Suppressor macrophage treated with lipopolysaccharide for 1 hour (primary cell): ENCODE results near the gene EVPL.

Experiments
- DNase-seq, 3 donors: peaks; one replicate each; pipeline ENCODE4 v3.0.0-alpha.2; 2020 to 2022

The EVPL gene

DNA sequence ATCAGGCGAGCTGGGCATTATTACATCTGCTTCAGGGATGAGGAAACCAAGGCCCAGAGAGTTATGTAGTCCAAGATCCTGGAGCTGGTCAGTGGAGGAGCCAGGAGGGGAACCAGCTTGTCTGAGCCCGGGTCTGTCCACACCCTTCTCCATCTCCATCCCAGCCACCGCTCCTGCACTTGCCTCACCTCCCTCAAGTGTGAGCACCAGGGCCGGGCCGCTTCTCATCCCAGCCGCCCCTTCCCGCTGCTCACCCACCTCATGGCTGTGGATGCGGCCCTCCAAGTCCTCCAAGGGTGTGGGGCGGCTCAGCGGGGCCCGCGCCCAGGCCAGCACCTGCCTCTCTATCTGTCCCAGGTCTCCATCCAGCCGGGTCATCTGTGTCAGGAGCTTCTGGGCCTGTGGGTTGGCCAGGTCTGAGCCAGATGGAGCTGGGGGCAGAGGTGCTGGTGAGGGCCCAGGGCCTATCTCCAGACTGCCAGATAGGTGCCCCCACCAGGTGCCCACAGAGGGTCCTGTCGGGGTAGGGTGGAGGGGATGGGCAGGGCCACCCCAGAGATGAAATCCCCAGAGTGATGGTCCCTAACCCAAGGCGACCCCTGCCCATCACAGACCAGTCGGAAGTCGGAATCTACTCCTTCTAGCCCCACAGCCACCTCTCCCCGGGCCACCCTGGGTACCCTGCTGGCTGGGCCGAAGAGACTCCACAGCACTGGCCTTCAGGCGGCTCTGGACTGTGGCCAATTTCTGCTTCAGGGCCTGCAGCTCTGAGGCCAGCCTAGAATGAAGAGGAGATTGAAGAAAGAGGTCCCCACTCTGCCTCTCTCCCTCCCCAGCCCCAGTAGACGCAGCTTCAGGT, 9.4 kb downstream of the EVPL start:
- DNase-seq = no peak

DNA sequence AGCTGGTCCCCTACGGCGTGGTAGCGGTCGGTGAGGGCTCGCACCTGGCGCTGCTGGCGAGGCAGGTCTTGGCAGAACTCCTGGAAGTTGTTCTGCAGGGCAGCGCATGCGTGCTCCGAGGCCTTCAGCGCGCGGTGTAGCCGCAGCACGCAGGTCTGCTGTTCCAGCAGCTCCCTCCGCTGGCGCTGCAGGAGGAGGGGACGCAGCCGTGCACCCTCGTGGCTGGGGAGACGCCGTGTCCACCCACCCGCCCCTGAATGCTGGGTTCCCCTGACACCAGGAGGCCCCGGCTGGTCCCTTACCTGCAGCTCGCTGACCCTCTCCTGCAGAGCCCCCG, 12.2 kb downstream of the EVPL start:
- DNase-seq = no peak

GRCh38 chr17:76014100-76014924, 12.8 kb downstream of the EVPL start:
- DNase-seq = peak; percentile 73 to 88 (median 86)

DNA sequence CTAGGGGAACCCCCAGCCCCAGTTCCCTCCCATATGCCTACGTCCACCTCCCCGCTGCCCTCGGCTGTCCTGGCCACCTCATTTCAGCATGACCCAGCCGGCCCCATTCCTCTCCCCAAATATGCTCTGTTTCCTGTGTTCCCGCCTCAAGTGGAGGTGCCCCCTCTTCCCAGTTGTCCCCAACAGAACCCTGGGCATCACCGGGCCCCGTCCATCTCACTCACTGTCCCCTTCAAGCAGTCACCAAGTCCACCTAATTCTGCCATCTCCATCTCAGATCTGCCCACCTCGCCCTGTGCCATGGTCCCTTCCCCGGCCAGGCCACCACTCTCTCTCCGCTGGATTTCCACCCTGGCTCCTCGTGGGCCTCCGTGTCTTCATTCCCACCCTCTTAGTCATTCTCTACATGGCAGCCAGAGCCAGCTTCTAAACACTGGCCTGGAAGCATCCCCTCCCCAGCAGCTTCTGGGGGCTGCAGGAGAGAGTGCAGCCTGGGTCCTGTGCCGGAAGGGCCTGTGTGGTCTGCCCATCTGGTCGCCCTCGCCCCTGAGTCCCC, 13.7 kb downstream of the EVPL start:
- DNase-seq = no peak

- no peak for DNase-seq
Observed at GRCh38 chr17:76011951-76012350, 15.2 kb downstream of the EVPL start.

DNA sequence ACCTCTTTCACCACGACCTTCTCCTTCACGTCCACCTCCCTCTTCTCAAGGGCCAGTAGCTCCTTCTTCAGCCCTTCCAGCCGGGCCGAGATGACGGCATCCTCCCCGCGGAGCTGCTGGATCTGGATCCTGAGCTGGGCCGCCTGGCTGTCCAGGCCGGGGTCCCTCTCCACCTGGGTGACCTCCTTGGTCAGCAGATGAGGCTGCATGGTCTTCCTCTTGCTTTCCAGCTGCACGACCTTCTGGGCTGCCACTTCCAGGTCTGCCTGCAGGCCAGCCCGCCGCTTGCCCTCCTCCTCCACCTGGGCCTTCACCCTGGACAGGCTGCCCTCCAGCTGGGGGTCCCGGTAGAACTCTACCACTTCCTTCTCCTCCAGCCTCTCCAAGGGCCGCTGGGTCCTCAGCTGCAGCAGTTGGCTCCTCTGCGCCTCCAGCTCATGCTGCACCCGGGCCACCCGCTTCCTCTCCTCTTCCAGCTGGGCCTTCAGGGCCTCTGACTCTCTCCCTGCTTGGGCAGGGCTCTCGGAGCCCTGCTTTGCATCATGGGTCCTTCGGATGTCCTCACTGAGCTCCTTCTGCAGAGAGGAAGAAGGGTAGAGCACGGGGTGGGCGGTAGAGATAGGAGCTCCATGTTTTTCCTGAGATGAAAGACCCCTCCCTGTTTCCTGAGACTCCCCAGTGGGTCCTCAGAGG, 17.0 kb downstream of the EVPL start:
- DNase-seq = no peak

DNA sequence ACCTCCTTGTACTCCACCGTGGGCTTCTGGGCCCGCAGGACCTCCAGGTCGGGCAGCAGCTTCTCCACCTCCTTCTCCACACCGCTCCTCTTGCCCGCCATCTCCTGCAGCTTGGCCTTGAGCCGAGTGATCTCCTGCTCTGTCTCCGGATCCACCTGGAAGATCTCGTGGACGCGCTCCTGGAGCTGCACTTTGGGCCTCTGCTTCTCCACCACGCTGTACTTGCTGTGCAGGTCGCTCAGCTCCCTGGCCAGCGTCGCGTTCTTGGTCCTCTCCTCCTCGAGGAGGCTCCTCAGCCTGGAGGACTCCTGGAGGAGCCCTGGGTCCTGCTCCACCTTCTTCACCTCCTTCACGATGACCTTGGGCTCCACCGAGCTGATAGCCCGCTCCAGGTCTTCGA, 17.7 kb downstream of the EVPL start:
- no peak for DNase-seq

- DNase-seq = no peak
Observed at GRCh38 chr17:76008630-76009425, 18.3 kb downstream of the EVPL start.

DNA sequence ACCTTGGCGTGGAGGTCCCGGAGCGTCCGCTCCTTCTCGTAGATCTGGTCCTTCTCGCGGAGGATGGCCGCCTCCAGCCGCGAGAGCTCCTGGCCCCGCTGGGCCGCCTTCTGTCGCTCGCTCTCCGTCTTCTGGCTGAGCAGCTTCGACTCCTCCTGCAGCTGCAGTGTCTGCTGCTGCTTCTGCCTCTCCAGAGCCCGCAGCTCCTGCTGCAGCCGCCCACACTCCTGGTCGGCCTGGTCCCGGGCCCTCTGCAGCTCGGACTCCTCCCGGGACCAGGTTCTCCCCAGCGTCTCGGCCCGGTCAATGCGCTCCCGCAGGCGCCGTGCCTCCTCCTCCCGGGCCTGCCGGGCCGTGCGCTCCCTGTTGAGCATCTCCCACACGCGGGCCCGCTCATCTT, 18.9 kb downstream of the EVPL start:
- no peak for DNase-seq

DNA sequence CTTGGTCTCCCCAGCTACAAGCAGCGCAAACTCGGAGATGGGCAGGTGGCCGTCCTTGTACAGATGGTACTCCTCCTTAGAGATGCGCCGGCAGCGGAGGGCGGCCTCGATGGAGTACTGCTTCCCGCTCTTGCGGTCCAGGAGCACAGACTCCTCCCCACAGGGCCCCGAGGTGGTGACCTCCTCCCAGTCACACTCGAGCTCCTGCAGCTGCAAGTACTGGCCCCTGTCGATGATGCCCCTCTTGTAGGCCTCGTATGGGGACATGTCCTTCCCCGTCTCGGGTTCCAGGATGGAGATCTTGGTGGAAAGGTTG, 19.3 kb downstream of the EVPL start:
- DNase-seq = no peak

DNA sequence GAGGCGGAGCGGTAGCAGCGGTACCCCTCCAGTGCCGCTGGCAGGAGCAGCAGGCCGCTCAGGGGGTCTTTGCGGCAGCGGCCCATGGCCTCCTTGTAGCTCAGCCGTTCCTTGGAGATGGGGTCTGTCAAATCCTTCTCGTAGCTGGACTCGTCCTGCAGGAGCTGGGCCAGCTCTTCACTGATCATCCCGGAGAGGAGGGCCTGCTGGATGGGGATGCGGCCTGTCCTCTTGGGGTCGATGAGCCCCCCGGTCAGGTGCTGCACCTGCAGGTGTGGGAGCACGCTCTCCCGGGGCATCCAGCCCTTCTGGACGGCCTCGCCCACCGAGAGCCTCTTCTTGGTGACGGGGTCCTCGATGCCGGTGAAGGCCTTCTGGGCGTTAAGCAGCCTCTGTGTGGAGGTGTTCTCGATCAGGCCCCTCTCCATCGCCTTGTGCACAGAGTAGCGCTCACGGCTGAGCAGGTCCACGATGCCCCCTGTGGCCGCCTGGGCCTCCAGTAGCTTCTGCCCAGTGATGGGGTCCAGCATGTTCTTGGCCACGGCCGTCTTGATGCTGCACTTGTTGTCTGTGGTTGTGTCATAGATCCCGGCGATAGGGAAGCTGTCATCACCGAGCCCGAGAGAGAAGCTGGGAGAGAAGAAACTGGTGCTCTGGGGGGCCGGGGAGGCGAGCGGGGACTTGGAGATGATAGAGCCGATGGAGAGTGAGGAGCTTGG, 19.8 kb downstream of the EVPL start:
- no peak for DNase-seq

DNA sequence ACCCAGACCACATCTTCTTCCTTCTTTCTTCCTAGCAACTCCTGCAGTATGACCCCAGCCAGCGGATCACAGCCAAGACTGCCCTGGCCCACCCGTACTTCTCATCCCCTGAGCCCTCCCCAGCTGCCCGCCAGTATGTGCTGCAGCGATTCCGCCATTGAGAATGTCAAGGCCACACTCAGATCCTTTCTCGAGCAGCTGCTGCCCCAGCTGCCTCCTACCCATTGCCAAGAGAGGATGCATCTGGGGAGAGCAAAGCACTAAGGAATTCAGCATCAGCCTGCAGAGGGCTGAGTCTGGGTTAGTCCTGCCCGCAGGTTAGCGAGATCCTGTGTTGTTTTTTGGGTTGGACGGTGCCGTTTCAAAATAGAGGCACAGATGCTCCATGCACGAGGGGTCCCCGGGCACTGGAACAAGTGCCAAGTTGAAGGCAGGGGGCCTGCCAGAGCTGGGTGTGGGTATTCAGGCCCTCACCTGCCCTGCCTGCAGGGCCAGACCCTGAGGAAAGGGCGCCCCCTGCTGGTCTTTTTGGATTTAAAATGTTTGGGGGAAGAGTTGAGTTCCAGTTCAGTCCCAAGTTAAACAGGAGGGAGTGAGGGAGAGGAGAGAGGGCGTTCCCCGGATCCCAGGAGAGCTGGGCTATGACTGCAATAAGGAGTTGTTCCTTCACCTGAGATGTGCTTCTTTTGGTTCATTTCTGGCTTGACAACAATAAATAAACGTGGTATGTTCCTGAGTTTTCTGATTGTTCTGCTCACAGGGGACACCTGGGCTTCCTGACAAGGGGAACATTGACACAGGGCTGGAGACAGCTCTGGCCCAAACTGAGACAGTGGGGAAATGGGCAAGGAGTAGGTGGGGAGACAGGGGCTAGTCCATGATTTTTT, 21.6 kb downstream of the EVPL start:
- peak; percentile 82 to 92 (median 89) for DNase-seq

DNA sequence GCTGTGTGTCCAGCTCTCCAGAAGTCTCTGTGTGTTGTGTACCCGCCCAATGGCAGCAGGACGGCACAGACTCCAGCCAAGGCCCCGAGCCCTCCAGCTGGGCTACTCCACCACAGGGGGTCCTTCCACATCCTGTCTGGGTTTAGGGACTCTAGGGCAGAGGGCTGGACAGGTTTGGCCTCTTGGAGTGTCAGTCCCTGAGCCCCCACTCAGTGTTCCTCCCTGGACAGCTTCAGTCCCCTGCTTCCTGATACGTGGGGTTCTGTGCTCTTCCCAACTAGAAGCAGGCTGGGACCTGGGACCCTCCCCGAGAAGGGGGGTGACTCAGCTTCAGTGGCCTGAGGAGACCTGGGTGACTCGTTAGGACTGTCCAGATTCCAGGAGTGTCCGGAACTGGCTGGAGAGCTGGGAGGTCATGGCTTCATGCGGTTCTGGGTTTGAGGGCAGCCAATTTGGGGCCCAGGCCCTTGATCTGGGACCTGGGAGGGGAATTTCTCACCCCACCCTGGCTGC, 22.3 kb downstream of the EVPL start:
- no peak for DNase-seq

- no peak for DNase-seq
Observed at GRCh38 chr17:76003915-76004314, 23.2 kb downstream of the EVPL start.

DNA sequence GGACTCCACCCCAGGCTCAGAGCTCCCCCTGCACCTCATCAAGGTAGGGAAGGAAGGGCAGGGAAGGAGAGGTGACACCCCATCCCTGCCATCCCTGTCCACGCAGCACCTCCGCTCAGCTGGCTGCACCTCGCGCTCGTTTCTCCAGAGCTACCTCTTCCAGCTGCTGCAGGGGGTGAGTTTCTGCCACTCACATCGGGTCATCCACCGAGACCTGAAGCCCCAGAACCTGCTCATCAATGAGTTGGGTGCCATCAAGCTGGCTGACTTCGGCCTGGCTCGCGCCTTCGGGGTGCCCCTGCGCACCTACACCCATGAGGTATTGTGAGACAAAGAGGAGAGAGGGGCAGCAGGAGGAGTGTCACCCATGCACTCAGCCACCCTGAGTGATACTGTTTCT, 25.0 kb downstream of the EVPL start:
- no peak for DNase-seq

GRCh38 chr17:76000755-76001521, 26.2 kb downstream of the EVPL start, which contains the start of gene CDK3:
Gene CDK3 (plus strand): TSS chr17:76000855. CDS start chr17:76001426, 571 bp downstream.
- no peak for DNase-seq

- DNase-seq = peak; percentile 69 to 83 (median 70)
Observed at GRCh38 chr17:76000016-76000754, 26.9 kb downstream of the EVPL start.

GRCh38 chr17:75998327-75998795, 28.7 kb downstream of the EVPL start:
- no peak for DNase-seq
